D341Med (cell line): ENCODE results near the gene SOBP.
"Not testable (repeated sequence)": the region's sequence is repeated elsewhere in the genome, so short reads cannot be mapped to it uniquely, and the experiment has no call there.

Source experiments
- DNase-seq: peaks from one replicate; pipeline ENCODE4 v3.0.0; 2012; ENCODE audit warnings: low spot score

Gene SOBP

DNA sequence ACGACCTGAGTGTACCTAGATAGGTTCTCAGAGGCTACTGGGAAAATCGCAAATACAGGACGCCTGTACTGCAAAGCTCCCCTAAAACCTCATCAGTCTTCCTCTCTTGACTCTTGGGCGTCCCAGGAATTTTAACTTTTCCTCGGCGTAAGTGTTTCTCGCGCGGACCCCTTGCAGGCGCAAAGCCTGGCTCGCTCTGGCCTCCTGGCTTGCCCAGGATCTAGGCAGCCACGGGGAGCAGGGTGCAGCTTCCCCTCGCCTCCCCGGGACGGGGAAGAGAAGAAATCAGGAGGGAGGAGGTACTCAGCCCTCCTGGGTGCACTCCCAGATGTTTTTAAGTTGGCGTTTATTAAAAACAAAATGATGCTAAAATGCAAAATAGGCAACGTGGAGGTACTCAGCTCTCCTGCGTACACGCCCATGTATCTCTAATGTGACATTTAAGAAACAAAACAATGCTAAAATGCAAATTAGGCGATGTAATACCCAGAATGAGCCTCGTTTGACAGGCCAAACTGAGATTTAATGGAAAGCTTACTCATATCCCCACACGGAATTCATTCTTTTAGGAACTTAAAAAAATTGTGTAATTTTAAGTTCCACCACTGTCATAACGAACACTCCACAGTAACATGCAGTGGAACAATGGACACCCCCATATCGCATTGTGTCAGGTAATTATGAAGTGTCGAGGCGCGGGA, 1.6 kb upstream of the SOBP start:
- DNase-seq: peak; percentile 35

DNA sequence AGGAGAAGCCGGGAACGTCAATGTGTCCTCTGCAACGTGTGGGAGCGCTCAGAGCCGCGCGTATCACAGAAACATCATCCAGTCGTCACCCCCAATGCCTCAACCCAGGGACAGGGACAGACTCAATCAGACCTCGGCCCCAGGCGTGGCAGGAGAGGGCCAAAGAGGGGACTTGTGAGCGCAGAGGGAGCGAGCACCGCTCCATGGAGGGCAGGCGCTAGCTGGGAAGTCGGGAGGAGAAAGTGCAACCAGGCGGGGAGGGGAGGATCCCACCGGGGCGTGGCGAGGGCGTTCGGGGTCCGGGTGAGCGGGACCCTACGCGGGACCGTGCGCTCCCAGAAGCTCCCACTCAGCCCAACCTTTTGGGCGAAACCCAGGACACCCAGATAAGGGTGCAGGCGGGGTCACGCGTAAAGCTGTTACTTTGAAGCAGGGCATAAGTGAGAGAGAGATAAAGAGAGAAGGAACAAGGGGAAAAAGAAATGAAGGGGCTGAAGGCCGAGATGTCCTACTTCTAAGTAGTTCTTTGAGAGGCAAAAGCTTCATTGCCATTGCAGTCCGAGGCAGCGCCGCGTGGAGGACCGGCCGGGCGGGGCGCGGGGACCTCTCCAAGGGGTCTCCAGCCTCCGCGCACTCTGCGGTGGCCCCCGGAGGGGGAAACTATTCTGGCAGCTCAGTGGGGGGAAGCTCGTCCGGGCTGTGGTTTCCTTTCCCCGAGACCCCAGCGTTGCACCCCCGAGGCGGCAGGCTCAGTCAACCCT, 862 bp upstream of the SOBP start:
- DNase-seq: peak; percentile 81

DNA sequence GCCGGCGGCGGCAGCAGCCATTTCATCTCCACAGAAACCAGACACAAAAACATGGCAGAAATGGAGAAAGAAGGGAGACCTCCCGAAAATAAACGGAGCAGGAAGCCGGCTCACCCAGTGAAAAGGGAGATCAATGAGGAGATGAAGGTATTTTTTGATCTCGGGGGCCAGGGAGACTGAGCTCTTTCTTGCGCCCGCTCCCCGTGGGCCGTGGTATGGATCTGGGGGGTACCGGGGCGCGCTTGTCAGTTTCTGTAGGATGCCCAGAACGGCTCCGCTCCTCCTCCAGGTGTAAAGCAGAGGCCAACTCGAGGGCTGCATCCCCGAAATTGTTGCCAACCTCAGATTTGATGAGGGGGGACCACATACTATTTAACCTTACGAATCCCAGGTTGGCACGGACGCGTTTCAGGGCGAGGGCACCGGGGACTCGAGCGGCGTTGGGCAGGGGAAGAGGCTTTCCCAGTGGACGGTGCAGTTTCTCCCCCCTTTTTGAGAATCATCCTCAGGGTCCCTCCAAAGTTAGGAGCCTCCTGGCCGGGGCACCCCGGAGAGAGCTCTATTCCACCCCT, 735 bp downstream of the SOBP start:
- DNase-seq: no peak

- peak; percentile 46 for DNase-seq
Measured at GRCh38 chr6:107491138-107491609, 1.3 kb downstream of the SOBP start.

- DNase-seq: no peak
Measured at GRCh38 chr6:107491760-107492660, 2.1 kb downstream of the SOBP start.

GRCh38 chr6:107493158-107494057, 3.5 kb downstream of the SOBP start:
- DNase-seq: peak; percentile 48

GRCh38 chr6:107495196-107495643, 5.3 kb downstream of the SOBP start:
- DNase-seq: no peak

DNA sequence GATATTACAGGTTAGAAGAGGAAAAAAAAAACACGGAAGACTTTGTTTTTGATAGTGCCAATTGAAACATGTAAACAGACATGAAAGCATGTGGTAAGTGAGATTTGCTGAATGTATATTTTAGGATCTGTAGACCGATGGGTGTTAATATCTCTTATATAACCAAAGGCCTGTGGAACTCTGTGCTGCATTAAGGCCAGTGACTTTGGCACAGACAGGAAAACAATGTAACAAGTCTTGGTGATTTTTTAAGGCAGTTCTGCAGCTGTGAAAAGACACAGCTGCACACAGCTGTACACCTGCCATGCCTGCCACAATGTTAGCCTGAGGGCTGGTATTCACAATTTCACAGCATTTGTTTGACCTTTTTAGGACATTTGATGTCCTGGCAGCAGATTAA, 6.1 kb downstream of the SOBP start:
- DNase-seq: no peak

DNA sequence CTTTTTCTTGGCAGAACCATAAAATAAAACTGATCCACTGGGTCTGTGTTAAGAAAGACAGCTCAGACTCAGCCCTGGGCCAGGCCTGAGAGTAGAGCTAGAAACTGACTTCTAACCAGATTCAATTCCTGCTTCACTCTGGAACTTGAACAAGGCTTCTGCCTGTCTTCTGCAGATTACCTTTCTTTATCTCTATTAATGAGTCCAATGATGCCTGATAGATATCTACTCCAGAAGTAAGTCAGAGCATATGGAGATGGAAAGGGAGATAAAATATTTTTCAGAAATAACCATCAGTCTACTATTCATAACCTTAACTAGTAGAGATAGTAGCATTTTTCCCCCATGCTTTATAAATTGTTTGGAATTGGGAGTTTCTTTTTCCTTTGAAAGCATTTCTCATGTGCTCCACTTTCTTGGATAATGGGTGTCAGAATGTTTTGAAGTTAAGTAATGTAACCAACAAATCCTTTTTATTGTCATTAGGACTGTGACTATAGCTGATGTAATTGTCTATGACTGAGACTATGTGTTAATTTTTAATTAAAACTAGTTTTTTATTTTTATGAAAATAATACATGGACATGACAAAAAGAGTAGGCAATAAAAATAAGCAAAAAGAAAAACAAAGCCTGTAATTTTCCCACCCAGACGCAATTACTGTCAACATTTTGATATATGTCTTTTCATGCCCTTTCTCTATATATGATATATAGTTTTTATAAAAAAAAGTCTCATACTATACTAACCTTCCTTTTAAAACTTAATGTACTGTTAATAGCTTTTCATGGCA, 7.2 kb downstream of the SOBP start:
- no peak for DNase-seq

DNA sequence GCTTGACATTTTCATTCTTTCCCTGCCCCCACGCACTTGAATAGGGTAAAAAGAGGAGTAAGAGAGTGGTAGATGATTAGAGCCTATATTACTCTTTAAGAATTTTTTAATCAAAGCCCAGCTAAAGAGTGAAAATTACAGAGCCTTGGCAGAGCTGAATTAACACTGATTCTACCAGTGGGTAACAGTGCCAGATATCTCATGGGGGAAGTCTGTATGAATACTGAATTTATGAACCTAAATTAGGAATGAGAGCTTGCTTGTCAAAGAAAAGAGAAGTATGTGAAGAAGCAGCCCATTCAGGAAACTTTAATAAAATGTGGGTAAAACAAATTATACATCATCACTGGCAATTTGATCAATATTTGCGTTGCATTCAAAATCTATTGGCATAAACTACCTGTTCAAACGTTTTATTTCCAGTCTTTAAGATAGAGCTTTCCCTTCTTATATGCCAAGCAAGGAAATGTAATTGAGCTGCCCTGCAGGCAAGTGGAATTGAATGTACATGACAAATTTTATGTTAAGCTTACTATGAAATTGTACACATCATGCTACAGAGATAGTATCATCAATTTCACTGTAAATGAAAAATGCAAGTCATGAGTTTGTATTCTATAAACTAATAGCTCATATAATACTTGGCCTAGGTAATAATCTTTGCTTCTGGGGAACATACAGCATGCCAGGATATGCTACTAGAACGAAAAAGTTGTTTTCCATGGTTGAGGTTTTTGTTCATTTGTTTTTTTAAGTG, 14.5 kb downstream of the SOBP start:
- no peak for DNase-seq

DNA sequence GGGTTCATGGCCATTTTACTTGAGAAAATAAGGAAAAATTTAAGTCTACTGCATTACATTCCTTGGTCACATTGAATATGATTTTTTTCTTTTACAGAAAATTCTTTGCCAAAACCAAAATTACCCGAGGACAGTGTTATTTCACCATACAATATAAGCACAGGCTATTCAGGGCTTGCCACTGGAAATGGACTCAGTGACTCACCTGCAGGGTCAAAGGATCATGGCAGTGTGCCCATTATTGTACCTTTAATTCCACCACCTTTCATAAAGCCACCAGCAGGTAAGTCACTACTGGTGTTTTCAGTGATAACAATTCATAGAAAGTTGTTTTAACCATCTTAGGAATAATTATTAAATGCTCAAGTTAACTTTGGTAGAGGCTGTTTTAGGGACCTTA, 16.2 kb downstream of the SOBP start:
- DNase-seq: no peak

DNA sequence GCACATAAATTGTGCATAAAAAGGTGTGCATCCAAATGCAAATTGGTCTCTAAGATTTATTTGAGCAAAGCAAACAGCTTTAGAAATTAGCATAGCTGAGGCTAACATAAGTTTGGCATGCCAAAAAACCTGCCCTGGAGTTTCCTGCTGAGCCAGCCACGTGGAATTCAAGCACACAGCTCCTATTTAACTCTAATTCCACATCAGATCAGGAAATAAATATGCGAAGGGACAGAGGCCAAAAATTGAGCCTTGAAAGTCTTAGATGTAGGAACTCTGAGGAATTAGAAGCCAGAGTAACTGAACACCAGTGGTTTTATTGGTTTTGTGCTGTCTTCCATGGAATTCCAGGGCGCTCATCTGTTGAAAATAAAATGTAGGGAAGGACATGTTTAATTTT, 19.6 kb downstream of the SOBP start:
- no peak for DNase-seq

DNA sequence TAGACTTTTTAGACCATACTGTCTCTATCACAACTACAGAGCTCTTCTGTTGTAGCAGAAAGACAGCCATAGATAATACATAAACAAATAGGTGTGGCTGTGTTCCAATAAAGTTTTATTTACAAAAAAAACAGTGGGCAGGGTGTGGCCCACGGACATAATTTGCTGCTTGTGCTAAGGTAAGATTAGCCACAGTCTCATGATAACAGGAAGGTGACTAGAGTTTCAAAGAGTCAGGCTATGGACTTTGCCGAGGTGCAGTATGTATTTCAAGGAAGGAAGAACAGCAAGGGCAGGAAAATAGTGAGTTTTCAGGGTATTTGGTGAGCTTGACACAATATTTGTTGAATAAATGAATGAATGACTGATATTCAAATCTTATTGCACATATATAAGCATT, 20.2 kb downstream of the SOBP start:
- DNase-seq: no peak

DNA sequence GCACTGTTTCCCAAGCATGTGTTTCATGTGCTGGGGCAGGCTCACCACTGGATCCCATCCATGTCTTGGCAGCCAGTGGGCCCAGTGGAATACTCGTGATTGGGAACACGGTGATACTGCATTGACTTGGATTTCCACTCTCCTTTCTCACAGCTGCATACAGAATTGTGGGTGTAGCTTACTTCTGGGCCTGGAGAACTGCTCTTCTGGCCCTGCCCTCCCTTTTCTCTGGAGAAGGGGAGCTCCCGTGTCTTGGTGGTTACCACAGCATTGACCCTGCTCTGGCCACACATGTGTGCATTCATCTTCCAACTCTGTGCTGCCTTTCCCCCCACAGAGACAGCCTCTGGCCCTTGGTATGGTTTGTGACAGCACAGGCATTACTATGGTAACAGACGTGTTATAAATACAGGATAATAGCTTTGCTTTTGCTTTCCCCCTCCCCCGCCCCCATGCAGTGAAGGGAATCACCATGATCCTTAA, 21.6 kb downstream of the SOBP start:
- no peak for DNase-seq

DNA sequence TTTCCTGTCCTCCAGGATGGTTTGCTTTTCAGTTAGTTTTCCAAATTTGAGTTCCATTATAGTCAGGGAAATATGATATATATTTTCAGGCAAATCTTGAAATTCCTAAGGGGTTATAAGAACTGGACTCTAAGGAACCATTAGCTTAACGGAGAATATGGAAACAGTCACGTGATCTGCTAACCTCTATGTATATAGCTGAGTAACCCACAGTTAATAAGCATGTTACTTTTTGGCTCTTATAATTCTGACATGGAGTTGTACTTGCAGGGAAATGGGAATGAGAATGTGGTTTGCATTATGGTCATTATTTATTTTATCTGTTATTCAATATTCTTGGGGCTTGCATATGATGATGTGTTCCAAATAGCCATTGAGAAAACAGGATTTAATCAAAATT, 23.3 kb downstream of the SOBP start:
- no peak for DNase-seq

GRCh38 chr6:107515955-107516354, 26.0 kb downstream of the SOBP start:
- no peak for DNase-seq

GRCh38 chr6:107517274-107517673, 27.4 kb downstream of the SOBP start:
- no peak for DNase-seq

DNA sequence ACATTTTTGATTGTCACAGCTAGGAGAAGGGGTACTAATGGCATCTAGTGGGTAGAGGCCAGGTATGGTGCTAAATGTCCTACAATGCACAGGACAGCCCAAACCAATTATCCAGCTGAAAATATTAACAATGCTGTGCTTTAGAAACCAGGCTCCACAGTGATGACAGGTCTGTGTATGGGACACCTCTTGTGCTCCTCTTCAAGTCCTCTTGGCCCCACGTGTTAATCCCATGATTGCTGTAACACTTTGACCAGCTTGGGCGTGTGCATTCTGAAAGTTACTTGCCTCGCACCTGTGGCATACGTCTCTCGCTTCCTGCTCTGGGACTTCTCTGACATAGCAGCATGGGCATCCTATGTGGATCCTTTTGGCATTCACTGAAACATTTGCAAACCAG, 29.3 kb downstream of the SOBP start:
- DNase-seq: not testable (repeated sequence)

DNA sequence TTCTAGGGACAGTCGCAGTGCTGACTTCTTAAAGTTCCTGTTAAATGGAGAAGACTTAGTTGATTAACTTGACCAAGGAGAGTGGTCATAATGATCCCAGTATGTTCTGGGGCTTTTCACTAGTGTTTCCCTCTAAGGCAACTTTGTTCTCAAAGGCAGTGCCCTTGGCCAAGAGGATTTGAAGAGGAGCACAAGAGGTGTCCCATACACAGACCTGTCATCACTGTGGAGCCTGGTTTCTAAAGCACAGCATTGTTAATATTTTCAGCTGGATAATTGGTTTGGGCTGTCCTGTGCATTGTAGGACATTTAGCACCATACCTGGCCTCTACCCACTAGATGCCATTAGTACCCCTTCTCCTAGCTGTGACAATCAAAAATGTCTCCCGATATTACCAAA, 30.8 kb downstream of the SOBP start:
- not testable (repeated sequence) for DNase-seq
